Fibroblast of gingiva (primary cell): ENCODE results near the gene SMARCD3.

ENCODE experiments used
- DNase-seq: peaks from one replicate; pipeline ENCODE4 v3.0.0-alpha.2; 2011; ENCODE audit warnings: low read depth

Gene SMARCD3

DNA sequence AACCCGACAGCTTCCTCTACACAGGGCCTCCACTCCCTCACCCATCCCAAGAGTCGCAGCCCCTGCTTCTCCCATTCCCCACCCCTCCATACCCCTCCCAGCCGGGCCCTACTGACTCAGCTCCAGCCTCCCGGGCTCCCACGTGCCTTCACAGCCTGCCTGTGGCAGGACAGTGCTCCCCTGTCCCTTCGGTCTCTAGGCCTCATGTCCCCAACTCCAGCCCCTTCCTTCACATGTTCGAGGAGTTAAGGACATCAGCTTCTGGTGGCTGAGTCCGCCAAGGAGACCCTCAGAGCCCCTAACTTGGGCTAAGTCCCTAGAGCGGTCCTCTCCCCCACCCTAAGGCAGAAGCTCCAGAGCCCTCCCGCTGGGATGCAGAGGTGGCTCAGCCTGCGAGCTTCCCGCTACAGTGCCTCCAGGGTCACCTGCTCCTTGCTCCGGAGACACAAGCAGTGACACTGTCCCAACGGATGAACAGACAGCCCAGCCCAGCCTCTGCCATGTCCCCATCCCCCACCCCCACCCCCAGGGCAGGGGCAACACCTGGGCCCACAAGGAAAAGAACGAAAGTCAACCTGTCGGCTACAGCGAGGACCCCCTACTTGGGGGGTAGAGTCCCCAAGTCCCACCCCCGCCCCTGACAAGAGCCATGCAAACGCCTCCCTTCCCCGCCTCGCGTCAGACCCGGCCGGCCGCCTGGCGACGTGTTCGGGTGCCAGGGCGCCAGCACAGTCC is 716 bp downstream of the SMARCD3 start:
- DNase-seq = no peak

DNA sequence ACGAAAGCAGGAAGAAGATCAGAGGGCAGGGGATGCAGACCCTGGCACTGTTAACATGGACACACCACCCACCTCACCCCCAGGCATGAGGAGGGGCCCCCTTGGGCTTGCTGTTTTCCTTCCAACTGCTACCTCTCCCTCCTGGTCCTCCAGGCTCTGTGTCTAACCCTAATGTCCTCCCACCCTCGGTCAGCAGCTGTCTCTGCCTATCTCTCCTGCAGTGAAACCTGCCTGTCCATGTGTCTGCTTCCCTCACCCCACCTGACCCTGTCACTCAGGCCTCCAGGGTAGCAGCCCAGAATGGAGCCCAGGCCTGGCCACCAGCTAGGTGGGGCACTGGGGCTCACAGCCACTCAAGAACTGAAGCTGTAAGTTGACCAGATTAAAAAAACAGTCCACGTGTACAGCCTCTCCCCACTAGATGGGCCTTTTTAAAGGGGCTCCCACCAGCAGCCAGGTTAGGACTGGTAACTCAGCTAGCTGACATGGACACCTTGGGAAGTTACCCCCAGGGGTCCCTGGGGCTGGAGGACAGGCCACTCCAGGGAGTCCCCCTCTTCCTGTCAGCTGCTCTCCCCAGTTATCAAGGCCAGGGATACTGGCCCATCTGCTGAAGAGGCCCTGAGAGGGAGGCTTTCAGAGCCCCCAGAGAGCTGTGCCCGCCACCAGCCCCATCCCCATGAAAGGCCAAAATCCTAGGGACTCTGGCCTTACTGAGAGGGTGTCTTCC is 1.5 kb downstream of the SMARCD3 start:
- DNase-seq = no peak

DNA sequence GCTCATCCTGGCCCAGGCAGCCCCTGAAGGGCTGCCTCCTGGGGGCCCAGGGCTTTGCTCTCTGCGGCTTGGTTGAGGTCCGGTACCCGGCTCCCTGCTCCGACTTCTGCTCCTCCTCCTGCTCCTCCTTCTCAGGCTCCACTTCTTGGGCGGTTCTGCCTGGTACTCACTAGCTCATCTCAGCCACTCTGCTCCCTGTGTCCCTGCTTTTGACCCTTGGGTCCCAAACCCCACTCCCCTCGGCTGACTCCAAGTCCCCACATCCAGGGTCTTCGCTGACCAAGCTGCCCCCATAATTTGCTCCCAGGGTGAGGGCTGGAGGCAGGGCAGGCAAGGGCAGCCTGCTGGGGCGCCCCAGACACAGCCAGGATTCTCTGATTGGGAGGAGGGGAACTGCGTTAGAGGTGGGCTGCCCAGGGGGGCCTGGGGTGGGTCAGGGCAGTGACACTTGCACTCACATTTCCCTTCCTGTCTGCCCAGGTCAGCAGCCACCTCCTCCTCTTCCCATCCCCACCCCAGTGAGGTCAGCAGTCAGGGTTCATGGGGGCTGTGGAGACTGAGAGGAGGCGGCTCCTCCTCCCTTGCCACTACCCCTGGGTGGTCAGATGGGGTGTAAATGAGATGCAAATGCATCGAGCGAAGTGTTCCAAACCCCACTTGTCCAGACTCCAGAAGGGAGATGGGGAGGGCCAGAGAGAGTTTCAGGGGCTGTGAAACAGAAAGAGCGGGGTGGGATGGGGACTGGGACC is 2.2 kb downstream of the SMARCD3 start:
- DNase-seq = no peak

DNA sequence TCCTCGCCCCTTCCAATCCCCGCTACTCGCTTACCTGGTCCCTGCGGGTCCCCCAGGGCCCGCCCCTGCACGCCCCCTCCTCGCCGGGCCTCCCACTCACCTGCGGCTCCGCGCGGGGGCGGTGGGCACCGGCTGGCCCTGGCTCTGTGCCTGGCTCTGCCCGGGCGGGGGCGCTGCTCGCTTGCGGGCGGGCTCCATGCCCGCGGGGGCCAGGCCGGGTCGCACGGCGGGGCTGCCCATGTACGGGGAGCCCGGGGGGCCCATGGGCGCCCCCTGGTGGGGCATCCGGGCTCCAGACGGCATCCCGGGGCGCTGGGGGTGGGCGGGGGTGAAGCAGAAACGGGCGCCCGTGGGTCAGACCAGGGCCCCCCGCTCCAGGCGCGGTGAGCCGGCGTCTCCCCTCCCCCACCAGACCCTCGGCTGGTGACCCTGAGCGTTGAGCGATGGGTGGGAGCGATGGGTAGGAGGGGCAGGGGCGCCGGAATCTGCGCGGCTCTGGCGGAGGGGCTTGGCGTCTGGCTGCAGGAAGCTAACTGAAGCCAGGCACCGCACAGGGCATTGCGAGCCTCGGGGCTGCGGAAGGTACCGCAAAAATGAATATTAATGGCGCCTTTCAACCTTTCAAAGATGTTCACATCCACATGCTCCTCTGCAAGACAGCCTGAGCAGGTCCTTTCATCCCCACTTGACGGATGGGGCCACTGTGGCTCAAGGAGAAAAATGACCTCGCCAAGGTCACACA is 3.0 kb downstream of the SMARCD3 start:
- DNase-seq = no peak

DNA sequence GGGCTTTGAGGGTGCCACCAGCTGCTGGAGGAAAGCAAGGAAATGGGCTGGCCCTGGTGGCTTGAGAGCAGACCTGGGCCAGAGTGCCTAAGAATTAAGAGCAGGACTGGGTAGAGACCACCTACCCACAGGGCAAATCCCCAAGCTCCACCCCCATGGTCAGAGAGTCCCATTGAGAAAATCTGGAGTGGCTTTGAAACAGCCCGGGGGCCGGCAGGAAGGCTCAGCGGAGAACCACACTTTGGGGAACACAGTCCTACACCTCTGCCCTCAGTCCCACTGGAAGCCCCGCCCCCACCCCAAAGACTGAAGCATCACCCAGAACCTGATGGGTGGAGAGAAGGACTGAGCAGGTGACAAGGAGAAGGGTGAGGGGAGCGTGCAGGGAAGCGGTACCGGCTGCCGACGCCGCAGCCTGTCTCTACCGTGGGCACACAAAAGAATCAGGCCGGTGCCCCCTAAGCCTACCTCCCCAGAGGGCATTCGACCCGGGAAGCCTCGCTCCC is 3.6 kb downstream of the SMARCD3 start:
- no peak for DNase-seq

DNA sequence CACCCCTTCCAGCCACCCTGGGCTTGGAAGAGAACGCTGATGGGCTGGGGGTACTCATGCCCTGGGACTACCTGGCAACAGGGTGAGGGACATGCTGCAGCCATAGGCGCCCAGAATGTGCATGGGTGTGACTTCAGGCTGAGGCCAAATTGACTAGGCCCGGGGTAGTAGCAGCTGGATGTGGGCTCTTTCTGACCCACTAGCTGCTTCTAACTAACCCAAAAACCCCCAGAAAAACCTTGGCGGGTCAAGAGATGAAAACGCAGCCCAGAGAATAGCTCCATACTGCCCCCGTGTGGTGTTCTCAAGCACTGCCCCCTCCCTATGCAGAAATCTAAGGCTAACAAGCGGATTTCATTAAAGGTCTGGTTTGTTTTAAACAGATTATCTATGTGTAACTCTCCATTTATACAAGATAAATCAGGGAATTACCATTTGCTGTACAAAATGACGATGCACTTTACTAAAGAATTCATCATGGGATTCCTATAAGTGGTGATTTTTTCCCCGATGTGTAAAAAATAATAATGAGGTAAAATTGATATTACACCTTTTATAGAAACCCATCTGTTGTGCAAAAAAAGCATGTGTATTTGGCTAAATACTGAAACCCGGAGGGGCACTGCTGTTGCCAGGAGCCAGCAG is 4.2 kb downstream of the SMARCD3 start:
- peak; percentile 31 for DNase-seq

DNA sequence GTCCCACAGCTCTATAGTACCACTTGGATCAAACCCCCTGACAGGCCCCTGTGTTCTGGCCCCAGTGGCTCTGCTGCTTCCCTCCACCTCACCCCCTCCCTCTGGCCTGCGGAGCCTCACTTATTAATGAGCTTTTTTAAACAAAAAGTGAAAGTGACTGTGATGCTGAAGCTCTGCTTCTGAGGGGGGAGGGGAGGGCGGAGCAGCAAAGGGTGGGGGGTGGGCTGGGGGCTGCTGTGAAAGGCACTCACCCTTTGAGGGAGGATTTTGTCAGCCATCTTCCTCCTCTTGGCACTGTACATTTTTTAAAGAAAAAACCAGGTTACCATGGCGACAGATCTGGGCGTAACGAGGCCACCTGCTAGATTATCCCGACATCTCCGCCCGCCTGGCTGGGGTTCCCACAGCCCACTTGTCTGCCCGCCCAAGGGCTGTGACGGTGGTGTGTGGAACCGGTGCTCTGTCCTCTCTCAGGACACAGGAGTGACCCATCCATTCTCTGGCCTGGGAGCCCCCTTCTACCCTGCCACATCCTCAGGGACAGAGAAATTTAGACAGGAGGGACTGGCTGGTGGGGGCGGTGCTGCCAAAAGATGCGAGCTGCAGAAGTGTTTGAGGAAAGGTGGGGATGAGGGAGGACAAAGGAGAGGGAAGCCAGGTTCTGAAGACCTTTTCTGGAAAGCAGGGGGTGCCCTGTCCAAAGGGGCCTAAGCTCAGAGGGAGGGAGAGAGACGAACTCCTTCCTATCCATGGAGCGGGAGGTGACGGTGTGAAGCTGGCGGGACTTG is 4.9 kb downstream of the SMARCD3 start:
- DNase-seq = no peak

DNA sequence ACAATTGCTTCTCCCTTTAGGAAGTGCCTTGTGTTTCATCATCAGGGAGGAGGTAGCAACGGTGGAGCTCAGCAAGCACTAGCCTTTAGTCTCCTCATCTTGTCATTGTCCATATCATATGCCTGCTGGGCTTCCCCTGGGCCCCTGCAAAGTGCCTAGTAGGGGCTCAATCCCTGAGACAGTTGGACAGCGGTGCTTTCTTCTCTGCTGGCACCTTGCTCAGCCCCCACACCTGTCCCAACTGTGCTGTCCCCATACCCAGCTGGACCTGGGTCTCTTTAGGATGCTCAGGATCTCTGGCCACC is 5.5 kb downstream of the SMARCD3 start:
- no peak for DNase-seq

DNA sequence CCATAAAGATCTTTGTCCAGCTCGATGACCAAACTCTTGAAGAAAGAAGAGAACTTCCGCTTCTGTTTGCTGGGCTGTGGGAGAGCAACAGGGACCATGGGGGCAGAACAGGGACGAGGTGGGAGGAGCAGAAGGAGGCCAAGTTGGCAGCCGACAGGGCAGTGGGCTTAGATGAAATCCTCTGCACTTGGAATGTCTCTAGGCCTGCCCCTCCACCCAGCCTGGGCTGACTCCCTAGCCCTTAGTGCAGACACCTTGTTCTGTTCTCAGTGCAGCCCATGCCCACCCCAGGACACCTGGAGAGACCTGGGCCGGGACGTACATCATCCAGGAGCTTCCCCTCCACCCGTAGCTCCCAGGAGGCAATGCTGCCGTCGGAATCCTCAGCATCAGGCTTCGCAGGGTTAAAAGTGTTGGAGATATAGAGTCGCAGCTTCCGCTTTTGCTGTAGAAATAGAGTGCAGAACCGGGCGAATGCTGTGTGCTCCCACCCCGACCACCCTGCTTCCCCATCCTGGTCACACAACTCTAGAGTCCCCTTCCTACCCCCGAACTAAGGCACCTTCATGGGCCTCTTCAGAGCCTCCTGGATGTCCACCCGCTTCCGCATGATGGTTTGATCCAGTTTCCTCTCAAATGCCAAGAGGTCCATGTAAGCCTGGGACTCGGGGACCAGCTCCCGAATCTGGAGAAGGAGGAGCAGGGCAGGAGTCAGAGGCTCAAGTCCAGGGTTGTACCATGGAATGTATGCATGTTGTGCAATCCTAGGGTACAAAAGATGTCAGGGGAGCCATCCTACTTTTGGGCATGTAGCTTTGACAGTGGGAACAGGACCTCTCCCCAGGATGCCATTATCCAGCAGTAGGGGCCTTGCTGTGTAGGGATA is 6.1 kb downstream of the SMARCD3 start:
- DNase-seq = no peak

DNA sequence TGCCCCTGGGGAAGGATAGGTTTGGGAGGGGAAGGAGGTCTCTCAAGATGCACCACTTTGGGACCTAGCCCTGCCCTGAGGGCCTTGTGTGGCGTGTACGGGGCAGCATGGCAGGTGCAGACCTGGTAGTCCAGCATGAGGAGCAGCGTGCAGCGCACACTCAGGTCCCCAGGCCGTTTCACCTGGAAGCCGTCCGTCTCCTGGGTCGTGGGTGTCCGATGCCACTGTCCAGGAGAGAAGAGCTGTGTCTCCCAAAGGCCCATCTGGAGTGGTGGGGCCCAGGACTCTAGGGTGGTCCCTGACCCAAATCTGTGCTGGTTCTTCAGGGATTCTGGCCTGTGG is 6.8 kb downstream of the SMARCD3 start:
- no peak for DNase-seq

DNA sequence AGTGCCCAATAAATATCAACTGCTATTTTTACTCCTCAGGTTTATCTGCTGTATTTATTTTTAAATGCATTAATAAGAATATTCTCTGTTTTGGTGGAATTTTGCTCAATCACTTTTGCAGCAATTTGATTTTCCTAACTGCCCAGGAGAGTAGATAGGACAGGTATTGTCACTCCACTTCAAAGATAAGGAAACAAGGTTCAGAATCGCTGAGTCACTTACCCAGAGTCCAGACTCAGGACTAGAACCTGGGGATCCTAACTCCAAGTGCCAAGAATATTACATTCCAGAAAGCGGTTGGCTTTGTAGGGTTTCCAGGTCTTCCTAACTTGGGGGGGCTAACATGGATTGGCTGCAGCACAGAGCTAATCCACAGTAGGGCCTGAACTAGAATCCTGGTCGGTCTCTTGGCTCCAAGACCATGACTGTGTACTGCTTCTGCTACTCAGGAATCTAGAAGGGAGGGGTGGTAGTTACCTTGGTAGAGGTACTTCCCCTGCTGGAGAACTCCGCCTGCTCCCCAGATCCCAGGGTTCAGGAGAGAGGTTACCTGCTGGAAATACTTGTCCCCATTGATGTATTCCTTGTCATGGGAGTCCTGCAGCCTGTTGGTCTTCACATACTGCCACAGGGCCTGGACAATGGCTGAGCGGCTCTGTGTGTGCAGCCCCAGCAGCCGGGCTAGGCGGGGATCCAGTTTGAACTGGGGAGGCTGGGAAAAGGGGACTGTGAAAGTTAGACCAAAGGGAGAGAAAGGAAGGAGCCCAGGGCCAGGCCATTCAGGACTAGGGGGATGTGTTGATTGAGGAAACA is 7.3 kb downstream of the SMARCD3 start:
- no peak for DNase-seq

DNA sequence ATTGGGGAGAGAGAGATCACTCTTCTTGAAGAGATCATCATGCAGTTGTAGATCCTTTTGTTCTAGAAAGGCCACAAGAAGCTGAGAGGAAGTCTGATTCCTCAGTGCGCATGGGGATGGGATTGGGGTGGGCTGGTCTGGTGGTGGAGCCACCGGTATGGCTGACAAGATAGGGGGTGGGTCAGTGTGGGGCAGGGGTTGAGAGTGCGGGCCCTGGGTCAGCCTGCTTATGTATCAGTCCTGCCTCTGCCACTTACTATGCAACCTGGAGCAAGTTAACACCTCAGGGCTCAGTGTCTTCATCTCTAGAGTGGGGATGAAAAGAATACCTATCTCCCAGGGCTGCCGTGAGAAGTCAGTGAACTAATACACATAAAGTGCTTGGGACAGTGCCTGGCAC is 8.0 kb downstream of the SMARCD3 start:
- no peak for DNase-seq

DNA sequence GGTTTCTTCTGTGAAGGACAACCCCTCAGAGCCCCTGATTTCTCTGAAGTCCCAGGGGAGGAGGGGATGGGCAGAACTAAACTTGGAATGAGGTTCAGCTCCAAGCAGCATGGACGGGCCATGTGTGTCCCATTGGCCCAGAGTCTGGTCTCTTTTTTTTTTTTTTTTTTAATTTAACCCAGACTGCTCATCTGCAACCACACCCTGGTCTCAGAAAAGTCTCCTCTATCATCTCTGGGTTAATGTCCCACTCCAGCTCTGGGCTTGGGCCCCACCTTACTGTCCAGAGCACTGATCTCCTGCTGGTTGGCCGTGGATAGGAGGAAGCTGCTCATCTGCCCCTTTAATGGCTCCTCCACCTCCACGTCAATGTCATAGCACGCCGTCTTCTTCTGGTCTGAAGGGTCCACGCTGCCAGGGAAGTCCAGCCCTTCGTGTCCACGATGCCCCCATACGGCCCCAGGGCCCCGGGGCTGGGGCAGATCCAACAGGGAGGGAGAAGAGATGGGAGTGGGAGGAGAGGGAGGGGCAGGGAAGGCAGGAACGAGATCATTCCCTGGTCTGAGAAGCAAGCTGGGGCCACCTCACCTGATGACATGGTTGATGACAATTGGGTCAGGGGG is 8.5 kb downstream of the SMARCD3 start:
- no peak for DNase-seq

DNA sequence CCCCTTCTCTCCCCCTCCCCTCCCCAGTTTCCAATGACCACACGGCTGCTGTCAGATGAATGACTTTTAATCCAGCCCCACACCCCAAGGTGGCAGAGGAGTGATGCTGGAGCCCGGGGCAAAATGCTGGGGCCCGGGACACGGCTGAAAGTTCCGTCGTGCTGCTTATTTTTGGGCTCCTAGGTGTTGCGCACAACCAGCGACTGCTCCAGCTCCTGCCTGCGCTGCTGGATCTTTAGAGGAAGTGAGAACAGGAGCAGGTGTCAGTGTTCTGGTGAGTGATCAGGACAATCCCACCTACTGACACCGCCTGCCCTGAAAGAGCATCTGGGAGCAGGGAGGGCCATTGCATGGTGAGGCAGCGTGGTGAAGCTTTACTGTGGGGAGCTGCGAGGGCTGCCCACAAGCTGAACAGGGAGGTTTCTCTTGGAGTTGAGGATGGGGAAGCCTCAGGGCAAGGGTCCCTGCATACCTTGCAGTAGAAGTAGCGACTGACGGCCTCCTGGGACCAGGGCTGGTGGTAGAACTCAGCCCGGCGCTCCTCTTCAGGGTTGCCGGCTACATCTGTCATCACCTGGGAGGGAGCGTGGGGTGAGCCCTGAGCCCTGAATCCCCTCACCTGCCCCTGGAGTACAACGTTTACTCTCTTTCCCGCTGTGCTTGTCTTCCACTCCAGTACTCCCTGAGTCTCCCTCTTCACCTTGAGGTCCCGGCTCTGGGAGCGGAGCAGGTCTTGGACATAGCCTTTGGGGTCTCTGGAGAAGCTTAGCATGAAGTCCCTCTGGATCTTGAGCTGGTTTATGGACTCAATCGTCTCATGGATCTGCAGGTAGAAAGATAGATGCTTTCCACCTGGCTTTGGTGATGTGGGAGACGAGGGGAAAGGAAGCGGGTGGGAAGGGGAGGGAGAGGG is 9.3 kb downstream of the SMARCD3 start:
- DNase-seq = no peak

DNA sequence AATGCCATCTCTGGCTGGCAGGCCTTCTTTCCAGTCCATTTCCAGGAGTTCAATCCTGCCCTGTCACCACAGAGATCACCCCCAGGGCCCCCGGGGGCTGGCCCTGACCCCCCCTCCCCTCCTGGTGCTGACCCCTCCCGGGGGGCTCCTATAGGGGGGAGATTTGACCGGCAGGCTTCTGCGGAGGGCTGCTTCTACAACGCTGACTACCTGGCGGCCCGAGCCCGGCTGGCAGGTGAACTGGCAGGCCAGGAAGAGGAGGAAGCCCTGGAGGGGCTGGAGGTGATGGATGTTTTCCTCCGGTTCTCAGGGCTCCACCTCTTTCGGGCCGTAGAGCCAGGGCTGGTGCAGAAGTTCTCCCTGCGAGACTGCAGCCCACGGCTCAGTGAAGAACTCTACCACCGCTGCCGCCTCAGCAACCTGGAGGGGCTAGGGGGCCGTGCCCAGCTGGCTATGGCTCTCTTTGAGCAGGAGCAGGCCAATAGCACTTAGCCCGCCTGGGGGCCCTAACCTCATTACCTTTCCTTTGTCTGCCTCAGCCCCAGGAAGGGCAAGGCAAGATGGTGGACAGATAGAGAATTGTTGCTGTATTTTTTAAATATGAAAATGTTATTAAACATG is 10.2 kb downstream of the SMARCD3 start:
- no peak for DNase-seq

DNA sequence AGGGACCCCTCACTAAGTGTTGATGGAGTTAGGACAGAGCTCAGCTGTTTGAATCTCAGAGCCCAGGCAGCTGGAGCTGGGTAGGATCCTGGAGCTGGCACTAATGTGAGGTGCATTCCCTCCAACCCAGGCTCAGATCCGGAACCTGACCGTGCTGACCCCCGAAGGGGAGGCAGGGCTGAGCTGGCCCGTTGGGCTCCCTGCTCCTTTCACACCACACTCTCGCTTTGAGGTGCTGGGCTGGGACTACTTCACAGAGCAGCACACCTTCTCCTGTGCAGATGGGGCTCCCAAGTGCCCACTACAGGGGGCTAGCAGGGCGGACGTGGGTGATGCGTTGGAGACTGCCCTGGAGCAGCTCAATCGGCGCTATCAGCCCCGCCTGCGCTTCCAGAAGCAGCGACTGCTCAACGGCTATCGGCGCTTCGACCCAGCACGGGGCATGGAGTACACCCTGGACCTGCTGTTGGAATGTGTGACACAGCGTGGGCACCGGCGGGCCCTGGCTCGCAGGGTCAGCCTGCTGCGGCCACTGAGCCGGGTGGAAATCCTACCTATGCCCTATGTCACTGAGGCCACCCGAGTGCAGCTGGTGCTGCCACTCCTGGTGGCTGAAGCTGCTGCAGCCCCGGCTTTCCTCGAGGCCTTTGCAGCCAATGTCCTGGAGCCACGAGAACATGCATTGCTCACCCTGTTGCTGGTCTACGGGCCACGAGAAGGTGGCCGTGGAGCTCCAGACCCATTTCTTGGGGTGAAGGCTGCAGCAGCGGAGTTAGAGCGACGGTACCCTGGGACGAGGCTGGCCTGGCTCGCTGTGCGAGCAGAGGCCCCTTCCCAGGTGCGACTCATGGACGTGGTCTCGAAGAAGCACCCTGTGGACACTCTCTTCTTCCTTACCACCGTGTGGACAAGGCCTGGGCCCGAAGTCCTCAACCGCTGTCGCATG is 11.0 kb downstream of the SMARCD3 start:
- no peak for DNase-seq
